Activated CD4-positive, alpha-beta T cell treated with anti-CD3 and anti-CD28 coated beads, Interleukin-2, amount 50 U/mL, for 48 hours (primary cell): ENCODE results near the gene SLC25A24.
"Not testable (repeated sequence)": the region's sequence is repeated elsewhere in the genome, so short reads cannot be mapped to it uniquely, and the experiment has no call there.

Experiments used
- DNase-seq, 2 experiments: peaks; one replicate each; pipeline ENCODE4 v3.0.0-alpha.2; 2020

SLC25A24 gene

GRCh38 chr1:108194051-108194450 lies 6.1 kb downstream of the SLC25A24 start:
- DNase-seq = no peak

- DNase-seq = no peak
Measured at GRCh38 chr1:108193333-108193732, 6.8 kb downstream of the SLC25A24 start.

- DNase-seq = no peak
Measured at GRCh38 chr1:108192581-108192980, 7.6 kb downstream of the SLC25A24 start.

- no peak for DNase-seq
Measured at GRCh38 chr1:108190686-108191416, 9.3 kb downstream of the SLC25A24 start.

GRCh38 chr1:108190001-108190634 lies 10.0 kb downstream of the SLC25A24 start:
- DNase-seq = no peak

- DNase-seq = no peak
Measured at GRCh38 chr1:108188801-108189200, 11.3 kb downstream of the SLC25A24 start.

GRCh38 chr1:108182959-108183700 lies 17.0 kb downstream of the SLC25A24 start:
- DNase-seq = no peak

- no peak for DNase-seq
Measured at GRCh38 chr1:108179018-108179417, 21.1 kb downstream of the SLC25A24 start.

GRCh38 chr1:108162409-108162808 lies 37.7 kb downstream of the SLC25A24 start:
- not testable (repeated sequence) for DNase-seq

- not testable (repeated sequence) for DNase-seq
Measured at GRCh38 chr1:108159951-108160350, 40.2 kb downstream of the SLC25A24 start.

GRCh38 chr1:108158893-108159453 lies 41.2 kb downstream of the SLC25A24 start:
- DNase-seq = no peak

- no peak for DNase-seq
Measured at GRCh38 chr1:108154314-108154713, 45.8 kb downstream of the SLC25A24 start.

GRCh38 chr1:108152782-108153222 lies 47.3 kb downstream of the SLC25A24 start:
- no peak for DNase-seq

GRCh38 chr1:108151548-108151947 lies 48.6 kb downstream of the SLC25A24 start:
- DNase-seq = no peak

- no peak for DNase-seq
Measured at GRCh38 chr1:108149796-108150467, 50.2 kb downstream of the SLC25A24 start.

GRCh38 chr1:108144569-108144968 lies 55.6 kb downstream of the SLC25A24 start:
- DNase-seq = not testable (repeated sequence)

GRCh38 chr1:108142773-108143394 lies 57.3 kb downstream of the SLC25A24 start:
- no peak for DNase-seq

- DNase-seq = no peak
Measured at GRCh38 chr1:108142258-108142657, 57.9 kb downstream of the SLC25A24 start.

GRCh38 chr1:108141621-108142020 lies 58.5 kb downstream of the SLC25A24 start:
- DNase-seq = no peak

GRCh38 chr1:108140936-108141335 lies 59.2 kb downstream of the SLC25A24 start:
- DNase-seq = no peak

GRCh38 chr1:108140177-108140576 lies 60.0 kb downstream of the SLC25A24 start:
- DNase-seq = no peak

GRCh38 chr1:108139555-108139954 lies 60.6 kb downstream of the SLC25A24 start:
- not testable (repeated sequence) for DNase-seq
